HG03103 (cell line): Measurements from ENCODE around the gene UNC93A.
"Not testable (repeated sequence)": the region's sequence is repeated elsewhere in the genome, so short reads cannot be mapped to it uniquely, and the experiment has no call there.

Experiments
- ATAC-seq: cut with Tn5 transposase; IDR thresholded peaks from one replicate; pipeline ENCODE4 v1.9.1; 2021; ENCODE audit warnings: low read depth; ENCODE audit not compliant: unreplicated experiment

Gene UNC93A

GRCh38 chr6:167307342-167307955 lies 16.3 kb downstream of the UNC93A start:
- no peak for ATAC-seq

GRCh38 chr6:167308207-167308606 lies 17.1 kb downstream of the UNC93A start:
- ATAC-seq, result no peak

GRCh38 chr6:167309355-167310192 lies 18.5 kb downstream of the UNC93A start:
- ATAC-seq, result not testable (repeated sequence)

GRCh38 chr6:167311286-167311685 lies 20.2 kb downstream of the UNC93A start:
- ATAC-seq, result no peak

- ATAC-seq, result not testable (repeated sequence)
Measured at GRCh38 chr6:167311691-167312090, 20.6 kb downstream of the UNC93A start.

GRCh38 chr6:167314180-167314821 lies 23.2 kb downstream of the UNC93A start:
- no peak for ATAC-seq

GRCh38 chr6:167317172-167317571 lies 26.1 kb downstream of the UNC93A start:
- ATAC-seq, result no peak

GRCh38 chr6:167318354-167318753 lies 27.2 kb downstream of the UNC93A start:
- not testable (repeated sequence) for ATAC-seq

- ATAC-seq, result not testable (repeated sequence)
Measured at GRCh38 chr6:167318856-167319255, 27.7 kb downstream of the UNC93A start.

GRCh38 chr6:167319856-167320753 lies 29.0 kb downstream of the UNC93A start:
- not testable (repeated sequence) for ATAC-seq

- not testable (repeated sequence) for ATAC-seq
Measured at GRCh38 chr6:167320754-167321056, 29.6 kb downstream of the UNC93A start.

GRCh38 chr6:167321185-167321584 lies 30.1 kb downstream of the UNC93A start:
- ATAC-seq, result not testable (repeated sequence)

GRCh38 chr6:167323111-167323510 lies 32.0 kb downstream of the UNC93A start:
- ATAC-seq, result no peak

- no peak for ATAC-seq
Measured at GRCh38 chr6:167324111-167324510, 33.0 kb downstream of the UNC93A start.

- ATAC-seq, result no peak
Measured at GRCh38 chr6:167325766-167326165, 34.7 kb downstream of the UNC93A start.

GRCh38 chr6:167327391-167327790 lies 36.3 kb downstream of the UNC93A start:
- ATAC-seq, result no peak

GRCh38 chr6:167328086-167328485 lies 37.0 kb downstream of the UNC93A start:
- no peak for ATAC-seq

GRCh38 chr6:167329014-167329413 lies 37.9 kb downstream of the UNC93A start:
- no peak for ATAC-seq

GRCh38 chr6:167330750-167331149 lies 39.6 kb downstream of the UNC93A start:
- no peak for ATAC-seq

- no peak for ATAC-seq
Measured at GRCh38 chr6:167331565-167331964, 40.5 kb downstream of the UNC93A start.
